SHP77 (cell line): ENCODE measurements around the gene MYLK.

Experiments
- DNase-seq, 2 experiments: peaks; one replicate each; lab custom pipeline; 2025; lab: John Stamatoyannopoulos, UW

Gene MYLK

GRCh38 chr3:123791898-123792297 lies 92.2 kb downstream of the MYLK start:
- DNase-seq = no peak

GRCh38 chr3:123791417-123791816 lies 92.7 kb downstream of the MYLK start:
- no peak for DNase-seq

- DNase-seq = no peak
Measured at GRCh38 chr3:123791073-123791370, 93.1 kb downstream of the MYLK start.

GRCh38 chr3:123790254-123791072 lies 93.7 kb downstream of the MYLK start:
- no peak for DNase-seq

GRCh38 chr3:123789760-123790159 lies 94.4 kb downstream of the MYLK start:
- DNase-seq = no peak

- DNase-seq = no peak
Measured at GRCh38 chr3:123789160-123789559, 95.0 kb downstream of the MYLK start.

GRCh38 chr3:123788710-123789109 lies 95.4 kb downstream of the MYLK start:
- DNase-seq = no peak

GRCh38 chr3:123787133-123787532 lies 97.0 kb downstream of the MYLK start:
- DNase-seq = no peak

- no peak for DNase-seq
Measured at GRCh38 chr3:123785602-123786001, 98.5 kb downstream of the MYLK start.

GRCh38 chr3:123783811-123784210 lies 100.3 kb downstream of the MYLK start:
- no peak for DNase-seq

GRCh38 chr3:123783050-123783689 lies 101.0 kb downstream of the MYLK start:
- no peak for DNase-seq

- DNase-seq = no peak
Measured at GRCh38 chr3:123782488-123782887, 101.6 kb downstream of the MYLK start.

GRCh38 chr3:123781571-123782275 lies 102.4 kb downstream of the MYLK start:
- no peak for DNase-seq

- DNase-seq = no peak
Measured at GRCh38 chr3:123781138-123781537, 103.0 kb downstream of the MYLK start.

GRCh38 chr3:123780656-123781055 lies 103.5 kb downstream of the MYLK start:
- no peak for DNase-seq

GRCh38 chr3:123779655-123780231 lies 104.4 kb downstream of the MYLK start:
- DNase-seq = no peak

GRCh38 chr3:123778991-123779622 lies 105.0 kb downstream of the MYLK start:
- DNase-seq = no peak

- no peak for DNase-seq
Measured at GRCh38 chr3:123778525-123778924, 105.6 kb downstream of the MYLK start.

GRCh38 chr3:123776071-123776782 lies 107.9 kb downstream of the MYLK start:
- DNase-seq = no peak

- no peak for DNase-seq
Measured at GRCh38 chr3:123774474-123774873, 109.7 kb downstream of the MYLK start.

GRCh38 chr3:123773681-123774431 lies 110.3 kb downstream of the MYLK start:
- no peak for DNase-seq
